Ramos (cell line): ENCODE results near the gene CTR9.

Source experiments
- in situ Hi-C: fragments of 300-500 bp; cut with MboI; formaldehyde crosslinking; loops from one replicate; pipeline ENCODE4 v1.14.3; 2022; ENCODE audit warnings: low sequenced_read_pairs; ENCODE audit not compliant: unreplicated experiment

The CTR9 gene

GRCh38 chr11:10777393-10777793 lies 26.3 kb downstream of the CTR9 start:
- in situ Hi-C loops, result loop anchor here (25.0 kb wide), 2 partner anchors 485 to 1010 kb away; no protein-coding TSS in a partner anchor

- in situ Hi-C loops, result loop anchor here (25.0 kb wide), 2 partner anchors 484 to 1009 kb away; no protein-coding TSS in a partner anchor
These were observed 26.8 kb downstream of the CTR9 start for GRCh38 chr11:10777806-10778205.

GRCh38 chr11:10778217-10778970 lies 27.3 kb downstream of the CTR9 start:
- in situ Hi-C loops, result loop anchor here (25.0 kb wide), 2 partner anchors 484 to 1009 kb away; no protein-coding TSS in a partner anchor

- in situ Hi-C loops, result loop anchor here (25.0 kb wide), 2 partner anchors 483 to 1008 kb away; no protein-coding TSS in a partner anchor
These were observed 28.0 kb downstream of the CTR9 start for GRCh38 chr11:10779086-10779485.

GRCh38 chr11:10780040-10780439 lies 29.0 kb downstream of the CTR9 start:
- in situ Hi-C loops, result loop anchor here (25.0 kb wide), 2 partner anchors 482 to 1007 kb away; no protein-coding TSS in a partner anchor

GRCh38 chr11:10784232-10785145 lies 33.4 kb downstream of the CTR9 start:
- in situ Hi-C loops, result loop anchor here (25.0 kb wide), 2 partner anchors 478 to 1003 kb away; no protein-coding TSS in a partner anchor

- in situ Hi-C loops, result loop anchor here (25.0 kb wide), 2 partner anchors 477 to 1002 kb away; no protein-coding TSS in a partner anchor
These were observed 34.1 kb downstream of the CTR9 start for GRCh38 chr11:10785146-10785474.

- in situ Hi-C loops, result loop anchor here (25.0 kb wide), 2 partner anchors 476 to 1001 kb away; no protein-coding TSS in a partner anchor
These were observed 35.4 kb downstream of the CTR9 start for GRCh38 chr11:10786451-10786850.

GRCh38 chr11:10792385-10793068 lies 41.5 kb downstream of the CTR9 start:
- in situ Hi-C loops, result loop anchor here (5.0 to 25.0 kb wide), 4 partner anchors 142 to 995 kb away; no protein-coding TSS in a partner anchor

- in situ Hi-C loops, result loop anchor here (5.0 to 25.0 kb wide), 4 partner anchors 141 to 994 kb away; no protein-coding TSS in a partner anchor
These were observed 42.6 kb downstream of the CTR9 start for GRCh38 chr11:10793470-10794255.

- in situ Hi-C loops, result loop anchor here (10.0 to 25.0 kb wide), 3 partner anchors 139 to 991 kb away; no protein-coding TSS in a partner anchor
These were observed 45.1 kb downstream of the CTR9 start for GRCh38 chr11:10796191-10796590.

GRCh38 chr11:10797001-10797400 lies 46.0 kb downstream of the CTR9 start:
- in situ Hi-C loops, result loop anchor here (10.0 to 25.0 kb wide), 3 partner anchors 138 to 990 kb away; no protein-coding TSS in a partner anchor

GRCh38 chr11:10797531-10797930 lies 46.5 kb downstream of the CTR9 start:
- in situ Hi-C loops, result loop anchor here (10.0 to 25.0 kb wide), 3 partner anchors 137 to 990 kb away; no protein-coding TSS in a partner anchor

GRCh38 chr11:10798330-10798928 lies 47.4 kb downstream of the CTR9 start:
- in situ Hi-C loops, result loop anchor here (10.0 to 25.0 kb wide), 3 partner anchors 136 to 989 kb away; no protein-coding TSS in a partner anchor

- in situ Hi-C loops, result no loop called here
These were observed 49.2 kb downstream of the CTR9 start for GRCh38 chr11:10800292-10800691.

- in situ Hi-C loops, result no loop called here
These were observed 52.6 kb downstream of the CTR9 start for GRCh38 chr11:10803676-10804075.

- in situ Hi-C loops, result no loop called here
These were observed 54.7 kb downstream of the CTR9 start for GRCh38 chr11:10805741-10806140.

GRCh38 chr11:10806206-10806605 lies 55.2 kb downstream of the CTR9 start:
- in situ Hi-C loops, result no loop called here
